ENCODE data around the gene MATK.
"Not testable (repeated sequence)": the region's sequence is repeated elsewhere in the genome, so short reads cannot be mapped to it uniquely, and the experiment has no call there.

Gene MATK

DNA sequence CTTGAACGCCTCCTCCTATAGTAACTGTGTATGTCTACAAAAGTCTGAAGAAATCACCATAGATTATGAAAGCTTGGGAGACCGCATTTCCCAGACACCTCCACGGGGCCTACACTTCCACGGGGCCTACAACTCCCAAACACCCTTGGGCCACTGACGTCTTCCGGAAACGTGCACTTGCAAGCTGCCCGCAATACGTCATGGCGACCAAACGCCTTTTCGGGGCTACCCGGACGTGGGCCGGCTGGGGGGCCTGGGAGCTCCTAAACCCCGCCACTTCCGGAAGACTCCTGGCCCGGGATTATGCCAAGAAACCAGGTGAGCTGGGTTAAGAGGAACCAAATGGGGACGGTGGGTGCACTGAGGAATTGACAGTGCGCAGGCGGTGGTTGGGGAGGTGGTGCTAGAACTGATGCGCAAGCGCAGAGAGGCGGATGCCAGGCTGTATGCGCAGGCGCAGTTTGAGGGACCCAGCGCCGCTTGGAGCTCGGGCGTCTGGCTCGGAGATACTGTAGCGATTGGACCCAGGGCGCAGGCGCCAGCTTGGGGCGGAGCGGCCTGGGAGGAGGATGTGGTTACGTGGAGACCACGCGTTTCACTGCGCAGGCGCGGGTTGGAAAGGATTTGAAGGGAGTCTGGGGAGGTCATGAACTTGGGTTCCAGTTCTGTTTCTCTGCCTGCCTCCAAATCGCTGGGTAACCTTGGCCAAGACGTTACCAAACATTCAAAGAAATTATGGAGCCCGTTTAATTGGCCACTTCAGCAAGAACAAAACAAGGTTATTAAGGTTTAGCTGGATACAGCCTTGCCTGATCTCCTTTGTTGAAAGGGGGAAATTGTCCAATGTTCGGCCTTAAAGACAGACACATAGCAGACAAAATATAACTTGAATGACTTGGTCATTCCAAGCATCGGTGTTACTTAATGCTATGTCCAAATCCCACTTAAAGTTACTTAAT lies 23.4 kb downstream of the MATK start, which contains the start of gene MRPL54:
MRPL54 (plus strand) TSS at position 182 of the 959 bp plus-strand sequence; CDS start at position 201, 19 bp downstream.
- peak within 1 kb of the TSS; percentile 97 for H3K4me3 Mint-ChIP-seq
- H3K36me3 Mint-ChIP-seq (ENCODE audit: low read depth): no peaks in the 10 kb centered on the region
- H3K27me3 Mint-ChIP-seq (ENCODE audit: low read depth, poor library complexity): no peaks in the 10 kb centered on the region
- H3K9me3 Mint-ChIP-seq: no peaks in the 10 kb centered on the region
- peaks cover 14% of the 10 kb centered on the region for H3K4me1 Mint-ChIP-seq
- H3K27ac Mint-ChIP-seq: peak within 1 kb of the TSS; percentile 100
- DNase-seq: peak; percentile 99
- TF ChIP-seq CTCF (IDR thresholded peaks at IDR 0.05): no peak

GRCh38 chr19:3762130-3762473 lies 24.1 kb downstream of the MATK start:
- peak overlapping the region; percentile 97 for H3K4me3 Mint-ChIP-seq
- no peak for TF ChIP-seq CTCF (IDR thresholded peaks at IDR 0.05)
- no peak for DNase-seq
- H3K36me3 Mint-ChIP-seq (ENCODE audit: low read depth): no peaks in the 10 kb centered on the region
- H3K9me3 Mint-ChIP-seq: no peaks in the 10 kb centered on the region
- H3K27me3 Mint-ChIP-seq (ENCODE audit: low read depth, poor library complexity): no peaks in the 10 kb centered on the region
- peak overlapping the region; percentile 100 for H3K27ac Mint-ChIP-seq
- peaks cover 14% of the 10 kb centered on the region for H3K4me1 Mint-ChIP-seq

DNA sequence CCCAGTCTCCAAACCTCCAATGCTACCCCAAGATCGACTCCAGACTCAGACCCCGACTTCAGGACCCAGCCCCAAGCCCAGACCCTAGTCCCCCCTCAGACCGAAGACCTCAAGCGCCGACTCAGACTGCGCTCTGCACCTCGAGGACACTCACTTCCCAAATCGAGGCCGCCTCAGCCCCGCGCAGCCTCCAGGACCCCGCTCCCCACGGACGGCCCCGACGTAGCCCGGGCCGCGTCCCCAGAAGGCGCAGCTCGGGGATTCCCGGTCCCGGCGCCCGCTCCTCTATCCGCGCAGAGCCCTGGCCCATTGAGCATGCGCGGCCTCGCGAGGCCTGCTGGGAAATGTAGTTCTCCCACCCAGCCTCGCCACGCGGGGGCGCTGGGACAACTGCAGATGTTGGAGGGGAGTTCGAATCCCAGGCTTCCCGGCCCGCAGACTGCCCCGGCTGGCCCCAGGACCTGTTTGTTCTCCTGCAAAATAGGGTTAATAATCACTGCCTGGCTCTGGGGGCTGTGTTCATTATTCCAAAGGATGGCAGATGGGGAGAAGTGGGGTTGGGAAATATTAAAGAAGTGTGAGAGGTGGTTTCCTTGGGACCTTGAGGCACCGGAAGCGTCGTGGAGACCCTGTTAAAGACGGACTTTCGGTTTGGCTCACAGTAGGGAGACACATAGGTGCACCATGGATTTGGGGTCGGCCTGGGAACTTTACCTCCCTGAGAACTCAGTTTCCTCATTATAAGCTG lies 24.6 kb downstream of the MATK start, which contains the start of gene APBA3:
APBA3 (minus strand) TSS at position 311 of the 748 bp plus-strand sequence. CDS start 1,428 bp downstream, outside the sequence.
- DNase-seq: peak; percentile 96
- Mint-ChIP-seq H3K4me3 (peak within 1 kb of the TSS; percentile 97), H3K9me3 (no peaks in the 10 kb centered on the region), H3K27ac (peak within 1 kb of the TSS; percentile 100), H3K4me1 (peaks cover 14% of the 10 kb centered on the region), H3K27me3 (ENCODE audit: low read depth, poor library complexity) (no peaks in the 10 kb centered on the region), H3K36me3 (ENCODE audit: low read depth) (no peaks in the 10 kb centered on the region)
- TF ChIP-seq CTCF (IDR thresholded peaks at IDR 0.05): peak; percentile 45

DNA sequence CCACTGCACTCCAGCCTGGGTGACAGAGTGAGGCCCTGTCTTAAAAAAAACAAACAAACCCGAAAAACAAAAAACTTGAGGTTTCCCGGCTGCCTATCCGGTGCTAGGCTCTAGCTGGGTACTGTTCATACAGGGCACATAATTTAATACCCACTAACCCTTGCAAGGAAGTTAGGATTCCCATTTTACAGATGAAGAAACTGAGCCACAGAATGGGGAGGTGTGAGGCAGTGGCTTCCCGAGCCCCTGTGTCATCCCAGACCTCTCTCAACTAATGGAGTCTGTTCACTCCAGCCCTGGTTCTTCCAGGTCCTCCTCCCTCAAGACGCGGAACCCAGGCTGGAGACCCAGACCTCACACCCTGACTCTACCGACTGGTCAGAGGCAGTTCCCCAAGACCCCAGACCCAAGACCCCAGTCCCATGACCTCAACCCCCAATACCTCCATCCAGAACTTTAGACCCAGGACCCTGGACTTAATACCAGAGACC lies 25.3 kb downstream of the MATK start:
- TF ChIP-seq CTCF (IDR thresholded peaks at IDR 0.05): no peak

DNA sequence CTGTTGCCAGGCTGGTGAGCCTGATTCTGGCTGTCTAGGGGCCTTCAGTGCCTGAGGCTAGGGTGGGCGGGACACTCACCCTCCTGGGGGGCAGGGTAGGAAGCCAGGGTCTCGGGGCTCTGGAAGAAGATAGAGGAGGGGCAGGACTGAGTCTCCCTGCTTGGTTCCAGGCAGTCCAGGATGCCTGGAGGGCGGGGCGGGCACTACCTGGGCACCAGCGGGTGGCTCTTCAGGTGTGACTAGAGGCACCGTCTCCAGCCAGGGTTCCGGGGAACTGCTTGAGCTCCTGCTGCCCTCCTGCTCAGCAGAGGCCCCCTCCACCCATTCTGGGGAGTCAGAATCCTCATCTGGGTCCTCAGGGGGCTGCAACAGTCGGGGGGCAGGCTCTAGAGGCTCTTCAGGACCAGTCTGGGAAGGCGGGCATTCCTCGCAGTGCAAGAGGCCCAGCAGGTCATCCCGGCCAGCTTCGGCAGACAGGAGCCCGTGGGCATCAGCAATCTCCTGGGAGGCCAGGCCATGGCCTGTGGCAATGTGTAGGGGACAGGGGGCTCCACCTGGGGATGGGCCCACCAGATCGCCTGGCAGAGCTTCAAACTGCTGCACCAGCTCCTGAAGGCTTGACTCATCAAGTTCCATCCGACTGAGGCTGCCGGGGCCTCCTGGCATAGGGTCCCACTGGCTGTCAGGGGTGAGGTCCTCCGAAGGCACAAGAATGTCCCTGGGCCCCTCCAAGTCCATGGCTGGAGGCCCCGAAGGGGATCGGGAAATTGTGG lies 26.5 kb downstream of the MATK start:
- Mint-ChIP-seq H3K27ac (no peak overlapping the region), H3K4me3 (peak overlapping the region; percentile 97), H3K27me3 (ENCODE audit: low read depth, poor library complexity) (no peaks in the 10 kb centered on the region), H3K4me1 (peaks cover 14% of the 10 kb centered on the region), H3K36me3 (ENCODE audit: low read depth) (peaks cover 10% of the 10 kb centered on the region), H3K9me3 (no peaks in the 10 kb centered on the region)
- DNase-seq: no peak
- no peak for TF ChIP-seq CTCF (IDR thresholded peaks at IDR 0.05)

More for the DNA sequence above, 25.3 kb downstream of the MATK start:
- Mint-ChIP-seq H3K27me3 (ENCODE audit: low read depth, poor library complexity) (no peaks in the 10 kb centered on the region), H3K27ac (peak overlapping the region; percentile 98), H3K36me3 (ENCODE audit: low read depth) (peaks cover 1% of the 10 kb centered on the region), H3K4me1 (peaks cover 14% of the 10 kb centered on the region), H3K4me3 (peak overlapping the region; percentile 97), H3K9me3 (no peaks in the 10 kb centered on the region)
- no peak for DNase-seq

DNA sequence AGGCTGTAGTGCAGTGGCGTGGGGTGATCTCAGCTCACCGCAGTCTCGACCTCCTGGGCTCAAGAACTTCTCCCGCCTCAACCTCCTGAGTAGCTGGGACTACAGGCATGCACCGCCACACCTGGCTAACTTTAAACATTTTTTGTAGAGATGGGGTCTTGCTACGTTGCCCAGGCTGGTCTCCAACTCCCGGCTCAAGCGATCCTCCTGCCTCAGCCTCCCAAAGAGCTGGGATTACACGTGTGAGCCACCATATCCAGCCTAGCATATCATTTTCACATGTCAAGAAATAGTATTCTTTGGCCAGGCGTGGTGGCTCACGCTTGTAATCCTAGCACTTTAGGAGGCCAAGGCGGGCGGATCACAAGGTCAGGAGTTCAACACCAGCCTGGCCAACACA lies 27.9 kb downstream of the MATK start:
- not testable (repeated sequence) for H3K4me3 Mint-ChIP-seq; H3K27me3 Mint-ChIP-seq (ENCODE audit: low read depth, poor library complexity); H3K36me3 Mint-ChIP-seq (ENCODE audit: low read depth); H3K27ac Mint-ChIP-seq; DNase-seq; H3K9me3 Mint-ChIP-seq
- peaks cover 14% of the 10 kb centered on the region for H3K4me1 Mint-ChIP-seq

- H3K27ac Mint-ChIP-seq; H3K4me1 Mint-ChIP-seq; H3K27me3 Mint-ChIP-seq (ENCODE audit: low read depth, poor library complexity); H3K36me3 Mint-ChIP-seq (ENCODE audit: low read depth); H3K4me3 Mint-ChIP-seq; H3K9me3 Mint-ChIP-seq; DNase-seq: not testable (repeated sequence)
Observed at GRCh38 chr19:3757705-3758104, 28.5 kb downstream of the MATK start.

All from nephron progenitor cell (in vitro differentiated cells).